Ectodermal cell (in vitro differentiated cells): ENCODE measurements around the gene SPAM1.

Experiments used
- H3K27ac ChIP-seq: 2 replicates; pipeline ENCODE4 v1.7.0; 2013; ENCODE audit warnings: mild to moderate bottlenecking, low read depth, low read length; ENCODE audit not compliant: insufficient read depth, poor library complexity, severe bottlenecking
- H3K27me3 ChIP-seq: 2 replicates; pipeline ENCODE4 v1.7.0; 2013; ENCODE audit warnings: mild to moderate bottlenecking, low read length; ENCODE audit not compliant: insufficient read depth, control insufficient read depth, poor library complexity, severe bottlenecking
- H3K36me3 ChIP-seq: one replicate; pipeline ENCODE4 v1.7.0; 2013; ENCODE audit warnings: low read length; ENCODE audit not compliant: control insufficient read depth, insufficient read depth
- H3K4me1 ChIP-seq: one replicate; pipeline ENCODE4 v1.7.0; 2013; ENCODE audit warnings: low read length; ENCODE audit not compliant: control insufficient read depth, insufficient read depth
- H3K4me3 ChIP-seq: 2 replicates; pipeline ENCODE4 v1.7.0; 2013; ENCODE audit warnings: low read depth, low read length, control low read depth; ENCODE audit not compliant: insufficient read depth
- H3K9me3 ChIP-seq: 2 replicates; pipeline ENCODE4 v1.7.0; 2013; ENCODE audit warnings: mild to moderate bottlenecking, low read length, moderate library complexity; ENCODE audit not compliant: control insufficient read depth
- WGBS, 2 experiments: methylation state at CpG; one replicate each; pipeline ENCODE4 v1.1.7; 2013; ENCODE audit warnings: missing lambda C conversion rate in 2 of 2; 5-methylcytosine and 5-hydroxymethylcytosine counted together

Gene SPAM1

DNA sequence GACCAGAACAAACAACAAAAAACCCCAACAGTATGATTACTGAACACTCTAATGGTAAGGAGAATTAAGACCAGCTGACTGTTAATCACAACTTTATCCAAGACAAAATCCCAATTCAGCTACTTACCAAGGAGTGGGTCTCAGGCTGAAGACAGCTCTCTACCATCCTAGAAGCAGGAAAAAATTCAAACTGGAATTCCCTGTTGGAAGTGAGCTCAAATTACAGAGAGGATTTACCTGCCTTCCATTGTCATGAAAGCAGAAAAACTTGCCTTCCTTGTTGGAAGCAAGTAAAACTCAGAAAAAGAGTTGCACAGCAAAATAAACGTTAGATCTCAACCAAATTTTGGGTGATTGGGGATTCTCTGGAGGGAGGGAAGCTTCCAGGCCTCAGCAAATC, 20.9 kb downstream of the SPAM1 start:
- no peak overlapping the region for H3K4me3 ChIP-seq
- H3K9me3 ChIP-seq = no peaks in the 10 kb centered on the region
- no peak overlapping the region for H3K27ac ChIP-seq
- H3K4me1 ChIP-seq = peaks cover 17% of the 10 kb centered on the region
- WGBS, 2 experiments = 49 to 65% methylated on average over 1 of the region's 1 CpG
- no peaks in the 10 kb centered on the region for H3K36me3 ChIP-seq
- H3K27me3 ChIP-seq = no peaks in the 10 kb centered on the region

DNA sequence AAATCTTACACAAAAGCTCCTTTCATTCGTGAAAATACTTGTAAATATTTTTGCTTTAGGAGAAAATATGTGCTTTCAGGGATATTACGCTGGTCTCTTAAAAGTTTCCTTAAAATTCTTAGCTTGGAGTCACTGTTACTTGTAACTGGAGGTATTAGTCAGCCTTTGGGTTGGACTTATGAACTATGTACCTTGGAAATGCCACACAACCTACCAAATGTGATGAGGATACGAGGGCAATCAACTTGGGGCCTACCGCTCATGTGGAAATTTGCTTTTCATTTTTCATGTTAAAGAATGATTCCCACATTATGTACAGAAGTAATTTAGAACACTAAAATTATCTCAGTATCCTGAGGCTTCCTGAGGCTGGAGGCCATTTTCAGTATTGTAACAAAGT, 23.1 kb downstream of the SPAM1 start:
- peaks cover 17% of the 10 kb centered on the region for H3K4me1 ChIP-seq
- no peaks in the 10 kb centered on the region for H3K36me3 ChIP-seq
- 95 to 99% methylated on average over 4 of the region's 4 CpGs for WGBS, 2 experiments
- no peak overlapping the region for H3K27ac ChIP-seq
- no peak overlapping the region for H3K4me3 ChIP-seq
- no peaks in the 10 kb centered on the region for H3K9me3 ChIP-seq
- no peaks in the 10 kb centered on the region for H3K27me3 ChIP-seq

DNA sequence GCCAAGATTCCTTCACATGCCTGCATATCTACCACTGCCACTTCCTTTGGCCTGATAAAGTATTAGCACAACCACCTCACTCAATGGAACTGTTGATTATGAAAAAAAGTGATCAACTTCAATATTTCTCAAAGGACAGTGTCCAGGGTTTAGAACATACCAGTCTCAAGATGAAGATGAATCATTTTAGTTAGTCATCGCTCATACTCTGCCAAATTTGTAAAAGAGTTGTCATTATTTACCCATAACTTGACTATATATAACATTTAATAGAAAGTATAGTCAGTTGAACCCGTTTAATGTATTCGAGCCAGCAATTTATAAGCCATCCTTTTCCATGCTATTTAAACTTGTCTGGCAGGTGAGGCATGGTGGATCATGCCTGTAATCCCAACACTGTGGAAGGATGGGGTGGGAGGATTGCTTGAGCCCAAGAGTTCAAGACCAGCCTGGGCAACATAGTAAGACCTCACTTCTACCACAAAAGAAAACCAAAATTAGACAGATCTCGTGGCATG, 33.2 kb downstream of the SPAM1 start:
- 90 to 95% methylated on average over 1 to 4 of the region's 4 CpGs for WGBS, 2 experiments
- Histone ChIP-seq H3K36me3 (no peaks in the 10 kb centered on the region), H3K4me1 (no peaks in the 10 kb centered on the region), H3K27me3 (no peaks in the 10 kb centered on the region), H3K27ac (no peak overlapping the region), H3K9me3 (no peaks in the 10 kb centered on the region), H3K4me3 (no peak overlapping the region)

DNA sequence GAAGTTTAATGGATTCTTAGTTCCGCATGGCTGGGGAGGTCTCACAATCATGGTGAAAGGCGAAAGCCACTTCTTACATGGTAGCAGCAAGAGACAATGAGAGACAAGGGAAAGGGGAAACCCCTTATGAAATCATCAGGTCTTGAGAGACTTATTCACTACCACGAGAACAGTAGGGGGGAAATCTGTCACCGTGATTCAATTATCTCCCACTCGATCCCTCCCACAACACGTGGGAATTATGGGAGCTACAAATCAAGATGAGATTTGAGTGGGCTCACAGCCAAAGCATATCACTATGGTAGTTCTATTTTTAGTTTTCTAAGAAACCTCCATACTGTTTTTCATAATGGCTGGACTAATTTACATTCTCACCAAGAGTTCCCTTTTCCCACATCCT, 36.7 kb downstream of the SPAM1 start:
- WGBS, 2 experiments = 74 to 82% methylated on average over 6 of the region's 6 CpGs
- H3K27ac ChIP-seq = no peak overlapping the region
- H3K4me1 ChIP-seq = no peaks in the 10 kb centered on the region
- no peaks in the 10 kb centered on the region for H3K36me3 ChIP-seq
- H3K4me3 ChIP-seq = no peak overlapping the region
- no peaks in the 10 kb centered on the region for H3K27me3 ChIP-seq
- H3K9me3 ChIP-seq = no peaks in the 10 kb centered on the region

DNA sequence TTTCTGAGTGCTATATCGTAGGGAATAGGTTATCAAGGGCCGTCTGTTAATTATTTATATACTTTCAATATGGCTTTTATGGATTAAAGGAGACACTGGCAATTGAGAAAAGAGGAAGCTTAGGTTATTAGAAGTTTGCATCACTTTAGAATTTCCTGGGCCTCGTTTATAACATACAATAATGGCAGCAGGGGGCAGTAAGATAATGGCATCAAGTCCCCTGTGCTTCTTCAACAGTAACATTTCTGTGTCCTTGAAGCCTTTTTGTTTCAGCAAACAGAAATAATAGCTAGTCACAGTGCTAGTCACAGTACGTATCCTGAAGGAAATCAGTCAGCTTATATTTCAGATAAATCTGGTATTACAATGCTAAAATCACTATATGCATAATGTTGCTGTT, 41.9 kb downstream of the SPAM1 start:
- no peaks in the 10 kb centered on the region for H3K36me3 ChIP-seq
- WGBS, 2 experiments = 50 to 77% methylated on average over 1 to 4 of the region's 4 CpGs
- no peaks in the 10 kb centered on the region for H3K27me3 ChIP-seq
- H3K9me3 ChIP-seq = no peaks in the 10 kb centered on the region
- no peak overlapping the region for H3K27ac ChIP-seq
- no peak overlapping the region for H3K4me3 ChIP-seq
- H3K4me1 ChIP-seq = no peaks in the 10 kb centered on the region

DNA sequence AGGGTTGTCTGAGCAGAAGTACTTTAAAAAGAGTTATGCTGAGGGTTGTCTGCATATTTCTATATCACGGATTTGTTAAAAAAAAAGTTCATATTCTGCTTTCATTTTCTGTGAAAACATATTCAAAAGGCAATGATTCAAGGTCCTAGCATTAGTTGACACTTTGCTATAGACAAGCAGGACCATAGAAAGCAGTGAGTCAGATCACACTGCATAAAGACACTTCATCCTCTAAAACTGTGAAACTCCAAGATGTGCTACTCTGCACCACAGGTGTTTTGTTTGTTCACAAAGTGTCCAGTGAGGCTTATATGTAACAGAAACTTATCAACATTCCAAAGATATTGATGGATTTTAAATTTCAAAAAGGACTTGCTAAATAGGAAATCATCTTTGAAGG, 47.0 kb downstream of the SPAM1 start:
- Histone ChIP-seq H3K27me3 (no peaks in the 10 kb centered on the region), H3K27ac (no peak overlapping the region), H3K4me3 (no peak overlapping the region), H3K36me3 (no peaks in the 10 kb centered on the region), H3K4me1 (no peaks in the 10 kb centered on the region), H3K9me3 (no peaks in the 10 kb centered on the region)
- WGBS, 2 experiments = 67 to 94% methylated on average over 1 of the region's 1 CpG

DNA sequence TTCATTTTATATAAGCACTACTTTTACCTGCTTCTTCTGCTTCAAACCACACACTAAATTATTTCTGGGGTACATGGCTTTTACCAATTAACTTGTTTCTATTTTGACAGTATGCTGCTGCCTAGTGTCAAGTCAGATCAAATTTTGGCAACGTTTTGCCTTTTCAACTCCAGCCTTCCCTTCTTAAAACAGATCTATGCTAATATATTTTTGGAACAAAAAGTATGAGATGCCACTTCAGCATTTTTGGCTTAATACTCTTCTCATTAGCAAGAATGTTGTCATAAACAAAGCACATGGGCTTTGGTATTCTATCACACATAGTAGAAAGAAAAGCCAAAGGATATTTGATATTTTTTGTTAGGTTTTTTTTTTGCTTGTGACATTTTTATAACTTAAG, 47.8 kb downstream of the SPAM1 start:
- Histone ChIP-seq H3K4me1 (no peaks in the 10 kb centered on the region), H3K9me3 (no peaks in the 10 kb centered on the region), H3K27ac (no peak overlapping the region), H3K27me3 (no peaks in the 10 kb centered on the region), H3K36me3 (no peaks in the 10 kb centered on the region), H3K4me3 (no peak overlapping the region)
- WGBS, 2 experiments = 60 to 86% methylated on average over 1 of the region's 1 CpG

DNA sequence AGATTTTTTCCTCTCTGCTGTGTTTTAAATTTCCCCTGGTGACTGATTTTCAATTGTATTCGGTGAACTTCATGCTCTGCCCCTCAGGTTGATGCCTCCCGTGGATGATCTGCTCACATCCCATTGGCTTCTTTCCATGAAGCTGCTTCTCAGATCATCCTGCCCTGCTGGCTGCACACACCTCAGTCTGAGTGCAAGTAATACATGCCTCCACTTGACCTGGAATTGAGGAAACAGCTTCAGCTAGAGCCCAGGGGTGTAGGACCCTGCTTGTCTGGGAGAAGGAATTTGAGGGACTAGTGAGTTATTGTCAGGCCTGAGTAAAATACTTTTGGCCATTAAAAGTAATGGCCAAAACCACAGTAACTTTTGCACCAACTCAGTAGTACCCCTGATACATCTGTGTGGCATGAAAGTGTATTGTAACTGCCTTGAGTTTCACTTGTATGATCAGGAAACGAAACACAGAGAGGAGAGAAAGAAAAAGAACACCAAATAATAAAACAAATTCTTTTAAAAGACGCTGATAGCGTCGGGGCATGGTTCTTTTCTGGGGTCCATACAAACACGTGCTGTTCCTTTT, 49.4 kb downstream of the SPAM1 start:
- H3K36me3 ChIP-seq = no peaks in the 10 kb centered on the region
- H3K4me3 ChIP-seq = no peak overlapping the region
- no peaks in the 10 kb centered on the region for H3K9me3 ChIP-seq
- no peak overlapping the region for H3K27ac ChIP-seq
- 85 to 91% methylated on average over 7 of the region's 7 CpGs for WGBS, 2 experiments
- no peaks in the 10 kb centered on the region for H3K27me3 ChIP-seq
- no peaks in the 10 kb centered on the region for H3K4me1 ChIP-seq

DNA sequence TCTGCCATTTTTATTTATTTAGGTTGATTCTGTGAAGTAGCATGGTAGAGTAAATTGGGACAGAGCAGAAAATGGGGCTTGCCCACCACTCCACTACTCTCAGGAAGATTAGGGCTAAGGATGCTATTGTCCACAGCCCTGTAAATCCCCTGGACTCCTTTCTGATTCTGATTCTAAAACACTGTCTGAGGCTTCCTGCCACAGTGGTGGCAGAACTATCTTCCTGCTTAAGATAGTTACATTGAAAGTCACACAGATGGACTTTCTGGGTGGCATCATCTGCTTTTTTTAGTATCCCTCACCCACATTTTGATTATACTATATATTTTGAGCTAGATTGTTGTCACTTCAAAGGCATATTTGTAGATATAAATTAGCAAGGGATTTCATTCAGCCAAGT, 50.0 kb downstream of the SPAM1 start:
- no peaks in the 10 kb centered on the region for H3K9me3 ChIP-seq
- no peaks in the 10 kb centered on the region for H3K27me3 ChIP-seq
- H3K4me1 ChIP-seq = no peaks in the 10 kb centered on the region
- no peak overlapping the region for H3K4me3 ChIP-seq
- H3K36me3 ChIP-seq = no peaks in the 10 kb centered on the region
- no peak overlapping the region for H3K27ac ChIP-seq

DNA sequence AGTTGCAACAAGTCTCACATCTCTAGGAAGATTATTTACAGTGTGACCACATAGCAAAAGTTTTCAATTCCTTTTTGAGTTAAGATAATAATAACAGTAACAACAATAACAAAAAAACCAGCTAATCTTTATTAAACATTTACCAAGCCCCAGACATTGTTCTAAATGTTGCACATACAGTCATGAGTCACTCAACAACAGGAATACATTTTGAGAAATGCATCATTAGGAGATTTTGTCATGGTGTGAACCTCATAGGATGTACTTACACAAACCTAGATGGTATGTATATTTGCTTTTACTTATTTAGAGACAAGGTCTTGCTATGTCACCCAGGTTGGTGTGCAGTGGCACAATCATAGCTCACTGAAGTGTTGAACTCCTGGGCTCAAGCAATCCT, 52.0 kb downstream of the SPAM1 start:
- Histone ChIP-seq H3K4me1 (no peaks in the 10 kb centered on the region), H3K9me3 (no peaks in the 10 kb centered on the region), H3K36me3 (no peaks in the 10 kb centered on the region), H3K27me3 (no peaks in the 10 kb centered on the region), H3K4me3 (no peak overlapping the region), H3K27ac (no peak overlapping the region)

DNA sequence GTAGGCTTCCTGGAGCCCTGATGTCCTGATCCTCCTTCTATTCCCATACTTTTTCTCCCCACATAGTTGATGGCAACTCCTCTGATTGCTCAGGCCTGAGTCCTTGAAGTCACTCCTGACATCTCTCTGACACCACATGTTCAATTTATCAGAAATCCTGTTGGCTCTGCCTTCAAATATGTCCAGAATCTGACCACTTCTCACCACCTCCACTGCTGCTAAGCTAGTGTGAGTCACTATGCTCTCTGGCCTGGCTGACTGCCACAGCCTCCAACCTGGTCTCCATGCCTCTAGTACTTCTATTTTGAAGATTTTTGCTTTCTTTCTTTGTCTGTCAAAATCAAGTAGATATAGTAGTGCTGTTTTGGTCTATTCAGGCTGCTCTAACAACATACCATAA, 54.8 kb downstream of the SPAM1 start:
- no peaks in the 10 kb centered on the region for H3K36me3 ChIP-seq
- H3K4me3 ChIP-seq = no peak overlapping the region
- no peaks in the 10 kb centered on the region for H3K4me1 ChIP-seq
- H3K27ac ChIP-seq = no peak overlapping the region
- H3K9me3 ChIP-seq = no peaks in the 10 kb centered on the region
- no peaks in the 10 kb centered on the region for H3K27me3 ChIP-seq
